GM19351 (cell line): Measurements from ENCODE around the gene DNAJC4.

Experiments
- ATAC-seq: cut with Tn5 transposase; IDR thresholded peaks from one replicate; pipeline ENCODE4 v1.9.1; 2021; ENCODE audit warnings: mild to moderate bottlenecking, moderate library complexity; ENCODE audit not compliant: unreplicated experiment

The DNAJC4 gene

DNA sequence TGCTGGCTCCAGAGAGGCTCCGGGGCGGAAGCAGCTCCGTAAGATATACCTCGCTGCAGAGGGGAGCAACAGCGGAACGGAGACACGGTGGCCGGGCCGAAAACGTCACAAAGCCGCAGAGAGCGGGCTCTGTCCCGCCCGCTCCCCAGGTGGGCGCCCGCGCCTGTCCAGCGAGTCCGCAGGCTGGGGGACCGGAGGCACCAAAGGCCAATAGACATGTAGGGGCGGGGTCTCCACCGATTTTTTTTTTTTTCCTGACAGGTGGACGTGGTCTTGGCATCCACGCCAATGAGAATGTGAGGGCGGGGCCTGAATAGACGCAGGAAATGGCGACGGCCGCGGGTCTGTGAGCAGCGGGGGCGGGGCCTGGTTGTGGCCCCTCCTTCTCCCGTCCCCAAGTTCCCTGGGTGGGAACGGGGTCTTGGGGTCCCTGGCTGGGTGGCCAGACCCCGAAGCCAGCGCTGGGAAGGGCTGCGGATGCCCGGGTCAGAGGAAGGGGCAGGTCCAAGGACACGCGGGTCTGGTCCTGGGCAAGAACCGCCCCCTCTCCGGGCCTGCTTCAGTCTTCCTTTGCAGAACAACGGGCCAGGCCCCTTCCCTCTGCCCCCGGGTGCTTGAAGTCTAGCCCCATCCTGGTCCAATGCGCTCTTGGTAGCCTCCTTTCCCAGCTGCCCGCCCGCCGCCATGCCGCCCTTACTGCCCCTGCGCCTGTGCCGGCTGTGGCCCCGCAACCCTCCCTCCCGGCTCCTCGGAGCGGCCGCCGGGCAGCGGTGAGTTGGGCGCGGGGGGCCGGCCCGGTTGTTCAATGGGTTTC lies at the start of gene DNAJC4:
Gene DNAJC4 (plus strand): TSS at position 378 of the 814 bp plus-strand sequence. CDS start 307 bp downstream, at position 685.
- peak; percentile 38 for ATAC-seq

GRCh38 chr11:64180891-64181290 lies 49.5 kb upstream of the DNAJC4 start:
- ATAC-seq: no peak

- no peak for ATAC-seq
Observed at GRCh38 chr11:64181506-64182411, 48.6 kb upstream of the DNAJC4 start.

- no peak for ATAC-seq
Observed at GRCh38 chr11:64183890-64184289, 46.5 kb upstream of the DNAJC4 start.

- peak; percentile 5 for ATAC-seq
Observed at GRCh38 chr11:64185175-64185692, 45.1 kb upstream of the DNAJC4 start.

DNA sequence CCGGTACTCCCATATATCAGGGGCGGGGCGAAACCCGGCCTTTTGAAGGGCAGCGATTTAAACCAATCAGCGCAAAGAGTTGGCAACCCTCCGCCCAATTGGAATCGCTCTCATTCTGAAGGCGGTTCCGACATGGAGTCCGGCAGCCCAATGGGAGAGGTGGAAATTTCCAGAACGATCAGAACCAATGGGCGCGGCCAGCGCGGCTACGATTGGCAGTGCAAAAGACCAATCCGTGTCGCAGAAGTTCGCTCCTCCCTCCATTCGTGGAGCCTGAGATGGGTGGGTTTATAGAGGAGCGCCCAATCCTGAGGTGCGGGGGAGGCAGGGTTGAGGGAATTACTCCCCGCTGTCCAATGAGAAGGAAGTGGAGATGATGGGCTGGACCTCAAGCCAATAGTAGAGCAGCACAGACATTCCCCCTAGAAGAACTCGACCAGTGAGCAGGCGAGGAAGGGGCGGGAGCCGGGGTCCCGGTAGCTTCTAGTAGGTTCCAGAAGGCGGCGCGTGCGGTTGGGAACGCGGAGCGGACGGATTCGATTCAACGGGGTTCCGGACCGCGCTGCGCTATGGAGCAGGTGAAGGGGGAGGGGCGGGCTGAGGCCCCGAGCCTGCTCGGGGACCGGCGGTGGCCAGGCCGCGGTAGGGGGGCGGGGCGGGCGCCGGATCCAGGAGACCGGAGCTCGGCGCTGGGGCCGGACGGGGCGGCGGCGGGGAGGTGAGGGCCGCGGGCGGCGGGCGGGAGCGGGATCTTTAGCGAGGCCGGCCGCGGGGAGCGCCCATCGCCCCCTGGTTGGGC lies 44.5 kb upstream of the DNAJC4 start, which contains the start of gene STIP1:
Gene STIP1 (plus strand): TSS at position 479 of the 799 bp plus-strand sequence. CDS start 91 bp downstream, at position 570.
- ATAC-seq: peak; percentile 86

DNA sequence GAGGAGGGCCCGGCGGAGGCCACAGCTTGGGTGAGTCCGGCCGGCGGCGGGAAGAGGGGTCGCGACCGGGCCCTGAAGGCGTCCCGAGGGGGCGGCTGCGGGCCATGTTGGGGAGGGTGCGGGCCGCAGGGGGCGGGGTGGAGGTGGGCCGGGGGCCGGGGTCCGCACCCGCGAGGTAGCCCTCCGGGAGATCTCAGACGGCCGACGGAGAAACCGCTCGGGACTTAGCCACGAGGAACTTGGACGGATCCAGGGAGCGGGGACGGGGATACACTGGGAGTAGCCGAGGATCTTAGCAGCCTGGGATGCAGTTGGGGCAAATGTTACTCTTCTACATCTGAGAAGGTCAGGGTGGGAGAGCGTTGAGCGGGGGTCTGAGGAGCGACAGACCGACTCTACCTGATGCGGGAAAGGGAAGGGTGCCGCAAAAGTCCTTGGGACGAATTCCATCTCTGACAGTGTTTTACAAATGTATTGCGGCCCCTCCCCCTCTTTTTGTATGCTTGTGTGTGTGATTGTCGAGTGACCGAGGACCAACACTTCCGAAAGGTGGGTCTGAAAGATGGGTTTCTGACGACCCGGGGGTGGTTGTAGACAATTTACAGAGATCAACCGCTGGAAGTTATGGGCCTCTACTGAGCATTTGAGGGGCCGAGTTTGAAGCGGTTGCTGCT lies 43.7 kb upstream of the DNAJC4 start:
- ATAC-seq: no peak

GRCh38 chr11:64192434-64192833 lies 37.9 kb upstream of the DNAJC4 start:
- ATAC-seq: no peak

DNA sequence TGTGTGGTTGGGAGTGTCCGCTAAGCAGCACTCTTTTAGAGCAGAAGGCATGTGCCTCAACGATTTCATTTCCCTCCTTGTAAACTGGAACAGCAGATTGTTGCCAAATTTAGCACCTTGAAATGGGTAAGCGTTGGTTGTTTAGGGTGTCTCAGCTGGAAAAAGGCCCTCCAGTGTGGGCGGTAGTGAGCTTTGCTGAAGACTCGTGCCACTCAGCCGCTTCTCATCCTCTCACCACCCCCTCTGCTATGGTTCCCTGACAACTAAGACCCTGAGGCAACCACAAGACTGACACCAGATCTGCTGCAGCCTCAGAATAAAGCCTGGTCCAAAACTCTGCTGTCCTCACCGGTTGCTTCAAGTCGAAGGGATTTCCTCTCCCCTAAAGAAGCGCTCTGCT lies 33.7 kb upstream of the DNAJC4 start:
- no peak for ATAC-seq

DNA sequence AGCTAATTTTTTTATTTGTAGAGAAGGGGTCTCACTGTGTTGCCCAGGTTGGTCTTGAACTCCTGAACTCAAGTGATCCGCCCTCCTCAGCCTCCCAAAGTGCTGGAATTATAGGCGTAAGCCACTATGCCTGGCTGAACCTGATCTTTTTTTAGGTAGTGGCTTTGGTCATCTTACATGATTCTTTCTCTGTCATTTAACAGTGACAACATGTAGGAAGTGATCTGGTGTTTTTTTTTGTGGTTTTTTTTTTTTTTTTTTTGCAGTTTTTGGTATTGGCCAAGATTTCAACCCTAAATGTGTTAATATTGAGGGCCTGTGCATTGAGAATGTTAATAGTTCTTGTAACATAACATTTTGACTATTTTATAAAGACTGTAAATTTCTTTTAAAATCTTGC lies 31.8 kb upstream of the DNAJC4 start:
- no peak for ATAC-seq

DNA sequence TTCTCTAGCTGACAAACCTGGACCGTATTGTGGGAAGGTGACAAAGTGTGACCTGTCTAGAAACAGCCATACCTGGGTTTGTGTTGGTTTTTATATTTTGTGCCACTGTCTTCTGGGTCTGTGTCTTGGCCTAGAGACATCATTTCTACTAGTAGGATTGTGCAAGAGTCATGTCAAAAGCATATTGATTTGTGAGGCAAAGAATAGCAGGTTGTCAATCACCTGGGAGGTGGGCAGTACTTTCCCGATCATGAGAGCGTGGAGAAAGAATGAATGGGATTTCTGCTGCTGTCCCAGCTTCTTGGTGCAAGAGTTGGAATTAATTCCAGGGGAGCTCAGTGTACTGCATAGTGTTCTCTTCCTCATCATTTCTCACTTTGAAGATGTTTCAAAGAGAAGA lies 28.8 kb upstream of the DNAJC4 start:
- no peak for ATAC-seq

DNA sequence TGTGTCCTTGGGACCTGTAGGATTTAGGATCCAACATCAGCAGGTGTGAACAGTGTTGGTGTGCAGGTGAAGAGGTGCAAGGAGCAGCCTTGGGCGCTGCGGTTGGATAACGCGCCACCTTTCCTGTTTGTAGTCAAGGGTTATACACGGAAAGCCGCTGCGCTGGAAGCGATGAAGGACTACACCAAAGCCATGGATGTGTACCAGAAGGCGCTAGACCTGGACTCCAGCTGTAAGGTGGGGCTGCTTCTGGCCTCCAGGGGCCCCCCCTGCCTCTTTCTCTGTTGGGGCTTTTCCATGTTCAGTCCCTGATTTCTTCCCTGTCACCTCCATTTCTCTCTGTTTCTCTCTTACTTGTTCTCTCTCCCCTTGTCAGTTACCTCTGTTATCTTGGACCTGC lies 27.4 kb upstream of the DNAJC4 start:
- ATAC-seq: no peak

DNA sequence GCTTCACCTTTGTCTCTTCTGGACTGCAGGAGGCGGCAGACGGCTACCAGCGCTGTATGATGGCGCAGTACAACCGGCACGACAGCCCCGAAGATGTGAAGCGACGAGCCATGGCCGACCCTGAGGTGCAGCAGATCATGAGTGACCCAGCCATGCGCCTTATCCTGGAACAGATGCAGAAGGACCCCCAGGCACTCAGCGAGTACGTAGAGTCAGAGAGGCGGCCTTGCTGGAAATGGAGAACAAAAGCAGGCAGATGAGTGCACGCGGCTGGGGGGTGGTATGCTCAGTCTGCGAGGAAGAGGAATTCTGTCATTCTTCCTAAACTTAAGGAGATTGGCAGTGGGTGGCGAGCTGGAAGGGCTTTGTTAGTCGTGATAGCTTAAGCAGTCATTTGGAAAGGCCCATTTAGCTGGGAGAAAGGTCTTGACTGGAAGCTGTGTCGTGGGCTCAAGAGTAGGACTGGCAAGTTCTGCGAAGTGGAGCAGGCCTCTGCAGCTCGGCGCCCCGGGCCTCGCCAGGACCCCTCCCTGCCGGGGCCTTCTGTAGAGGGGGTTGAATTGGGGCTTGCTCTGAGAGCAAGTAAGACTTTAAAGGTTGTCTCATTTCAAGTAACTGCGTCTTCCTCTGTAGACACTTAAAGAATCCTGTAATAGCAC lies 26.8 kb upstream of the DNAJC4 start:
- ATAC-seq: no peak

GRCh38 chr11:64204080-64204440 lies 26.3 kb upstream of the DNAJC4 start:
- ATAC-seq: no peak

GRCh38 chr11:64204464-64204989 lies 25.8 kb upstream of the DNAJC4 start:
- ATAC-seq: no peak

- ATAC-seq: peak; percentile 7
Observed at GRCh38 chr11:64206457-64207255, 23.7 kb upstream of the DNAJC4 start, which contains the start of gene FERMT3. Gene FERMT3 (plus strand): TSS chr11:64206721. CDS start chr11:64207365, 644 bp downstream.

GRCh38 chr11:64207256-64208085 lies 22.9 kb upstream of the DNAJC4 start:
- ATAC-seq: peak; percentile 70
